Mesendoderm (in vitro differentiated cells): ENCODE data around the gene UBXN10.

Source experiments
- DNase-seq: peaks from one replicate; pipeline ENCODE4 v3.0.0; 2013
- H2AK5ac ChIP-seq: 2 replicates; pipeline ENCODE4 v1.6.1; 2013; ENCODE audit warnings: low read length, inconsistent platforms
- H2BK120ac ChIP-seq: 2 replicates; pipeline ENCODE4 v1.6.1; 2013; ENCODE audit warnings: low read depth, mild to moderate bottlenecking, low read length, moderate library complexity, mixed read lengths
- H2BK15ac ChIP-seq: replicated peaks from 2 replicates; pipeline ENCODE4 v1.6.1; 2013; ENCODE audit warnings: low read depth, mild to moderate bottlenecking, moderate library complexity
- H2BK5ac ChIP-seq: 2 replicates; pipeline ENCODE4 v1.6.1; 2013; ENCODE audit warnings: low read length, inconsistent platforms
- H3K18ac ChIP-seq: 2 replicates; pipeline ENCODE4 v1.6.1; 2013; ENCODE audit warnings: mild to moderate bottlenecking, low read length, mixed read lengths
- H3K23ac ChIP-seq: one replicate; pipeline ENCODE4 v1.6.1; 2013; ENCODE audit warnings: low read length
- H3K27ac ChIP-seq: 2 replicates; pipeline ENCODE4 v1.5.1; 2013; ENCODE audit warnings: low read depth, mild to moderate bottlenecking, inconsistent platforms, low read length, moderate library complexity
- H3K27me3 ChIP-seq: 2 replicates; pipeline ENCODE4 v1.6.1; 2013; ENCODE audit warnings: low read length, control low read depth, mild to moderate bottlenecking, inconsistent platforms; ENCODE audit not compliant: insufficient read depth, poor library complexity
- H3K36me3 ChIP-seq: 2 replicates; pipeline ENCODE4 v1.6.1; 2013; ENCODE audit warnings: low read length, inconsistent platforms; ENCODE audit not compliant: control insufficient read depth, insufficient read depth
- H3K4ac ChIP-seq: one replicate; pipeline ENCODE4 v1.6.1; 2013; ENCODE audit warnings: low read depth, mild to moderate bottlenecking, low read length, moderate library complexity
- H3K4me1 ChIP-seq: 2 replicates; pipeline ENCODE4 v1.6.1; 2013; ENCODE audit warnings: low read depth, low read length, inconsistent platforms; ENCODE audit not compliant: control insufficient read depth
- H3K4me2 ChIP-seq: 2 replicates; pipeline ENCODE4 v1.6.1; 2013; ENCODE audit warnings: low read length
- H3K4me3 ChIP-seq: 2 replicates; pipeline ENCODE4 v1.5.1; 2013; ENCODE audit warnings: mild to moderate bottlenecking, low read length
- H3K56ac ChIP-seq: one replicate; pipeline ENCODE4 v1.6.1; 2013; ENCODE audit warnings: low read length
- H3K79me1 ChIP-seq: 2 replicates; pipeline ENCODE4 v1.6.1; 2013; ENCODE audit warnings: low read length, inconsistent platforms
- H3K79me2 ChIP-seq: 2 replicates; pipeline ENCODE4 v1.6.1; 2013; ENCODE audit warnings: mild to moderate bottlenecking, low read length; ENCODE audit not compliant: control insufficient read depth, insufficient read depth
- H3K9ac ChIP-seq: 2 replicates; pipeline ENCODE4 v1.6.1; 2013; ENCODE audit warnings: low read length, inconsistent platforms
- H4K5ac ChIP-seq: one replicate; pipeline ENCODE4 v1.6.1; 2013; ENCODE audit warnings: low read length
- H4K8ac ChIP-seq: one replicate; pipeline ENCODE4 v1.6.1; 2013; ENCODE audit warnings: low read depth, mild to moderate bottlenecking, control low read depth, low read length, moderate library complexity
- WGBS: extraction: QIAGEN DNeasy Blood & Tissue Kit; methylation state at CpG from one replicate; pipeline ENCODE4 v1.1.7; 2013; ENCODE audit warnings: low lambda C conversion rate, missing lambda C conversion rate; ENCODE audit not compliant: insufficient coverage; ENCODE audit errors: extremely low coverage; 5-methylcytosine and 5-hydroxymethylcytosine counted together

The UBXN10 gene

DNA sequence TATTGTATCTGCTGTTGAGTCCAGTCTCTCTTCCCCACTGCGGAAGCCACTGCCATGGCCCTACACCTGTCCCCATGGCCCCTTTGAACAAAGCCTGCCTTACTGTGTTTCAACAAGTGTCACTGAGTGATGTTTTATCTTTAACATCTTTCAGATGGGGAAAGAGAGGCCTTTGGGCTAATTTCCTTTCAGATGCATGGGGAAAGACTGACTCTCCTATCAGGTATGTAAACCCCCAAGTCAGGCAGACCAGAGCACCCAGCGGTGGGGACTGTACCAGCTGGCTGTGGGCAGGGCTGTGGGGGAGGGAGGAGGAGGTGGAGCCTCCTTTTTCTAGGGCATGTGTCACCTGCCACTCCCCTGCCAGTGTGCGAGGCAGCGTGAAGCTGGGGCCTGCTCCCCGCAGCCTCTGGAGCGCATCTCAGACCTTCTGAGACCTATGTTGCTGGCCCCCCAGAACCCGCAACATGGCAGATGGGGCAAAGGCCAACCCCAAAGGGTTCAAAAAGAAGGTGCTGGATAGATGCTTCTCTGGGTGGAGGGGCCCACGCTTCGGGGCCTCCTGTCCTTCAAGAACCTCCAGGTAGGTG is 46.8 kb upstream of the UBXN10 start, which contains the start of gene PLA2G2F:
Gene PLA2G2F (plus strand): TSS at position 363 of the 590 bp plus-strand sequence. CDS start 105 bp downstream, at position 468.
- no peak within 1 kb of the TSS for H3K23ac ChIP-seq
- H3K4me2 ChIP-seq, result no peak within 1 kb of the TSS
- H4K5ac ChIP-seq, result no peak within 1 kb of the TSS
- no peaks in the 10 kb centered on the region for H3K79me1 ChIP-seq
- no peaks in the 10 kb centered on the region for H3K4me1 ChIP-seq
- DNase-seq, result no peak
- no peak within 1 kb of the TSS for H3K56ac ChIP-seq
- no peaks in the 10 kb centered on the region for H3K27me3 ChIP-seq
- H3K27ac ChIP-seq, result no peak within 1 kb of the TSS
- no peak within 1 kb of the TSS for H3K4ac ChIP-seq
- no CpG with 5 or more reads among the region's 9 CpGs for WGBS
- no peak within 1 kb of the TSS for H2BK5ac ChIP-seq
- no peak within 1 kb of the TSS for H3K9ac ChIP-seq
- no peaks in the 10 kb centered on the region for H3K36me3 ChIP-seq
- H3K79me2 ChIP-seq, result no peaks in the 10 kb centered on the region
- H4K8ac ChIP-seq, result no peak within 1 kb of the TSS
- H2AK5ac ChIP-seq, result no peak within 1 kb of the TSS
- H2BK120ac ChIP-seq, result no peak within 1 kb of the TSS
- no peak within 1 kb of the TSS for H2BK15ac ChIP-seq
- H3K4me3 ChIP-seq, result no peak within 1 kb of the TSS
- H3K18ac ChIP-seq, result no peak within 1 kb of the TSS

DNA sequence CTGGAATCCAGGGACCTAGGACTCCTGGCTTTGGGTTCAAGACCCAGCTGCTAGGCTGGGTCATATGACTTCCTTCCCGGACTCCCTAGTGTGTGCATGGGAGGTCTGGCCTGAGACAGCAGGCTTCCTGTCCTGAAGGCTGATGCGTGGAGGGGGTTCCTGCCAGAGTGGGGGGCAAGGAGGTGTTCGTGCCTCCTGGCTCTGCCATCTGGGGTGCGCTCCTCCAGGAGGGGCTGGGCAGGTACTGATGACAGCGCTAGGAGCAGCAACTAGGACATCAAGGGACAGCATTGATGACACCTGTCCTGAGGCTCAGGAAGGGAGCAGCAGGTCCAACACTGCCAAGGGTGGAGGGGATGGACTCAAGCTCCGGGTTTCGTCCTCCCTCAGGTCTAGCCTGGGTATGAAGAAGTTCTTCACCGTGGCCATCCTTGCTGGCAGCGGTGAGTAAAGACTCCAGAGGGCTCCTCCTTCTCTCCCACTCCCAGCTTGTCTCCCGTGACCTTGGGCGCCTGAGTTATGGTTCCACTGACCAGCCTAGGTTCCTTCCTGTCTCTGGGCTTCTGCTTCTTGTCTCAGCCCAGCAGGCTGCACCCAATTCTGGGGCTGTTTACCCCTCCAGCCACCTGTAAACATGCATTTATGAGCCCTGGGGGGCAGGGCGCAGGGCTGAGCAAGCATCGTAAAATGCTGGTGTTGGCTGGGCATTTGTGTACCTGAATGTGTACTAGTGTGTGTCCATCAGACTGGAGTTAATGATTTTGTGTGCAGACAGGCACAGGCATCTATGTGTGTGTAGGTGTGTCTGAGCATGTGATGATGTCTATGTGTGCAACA is 45.9 kb upstream of the UBXN10 start:
- H3K27ac ChIP-seq, result no peak overlapping the region
- no peaks in the 10 kb centered on the region for H3K4me1 ChIP-seq
- no peak overlapping the region for H3K23ac ChIP-seq
- no peak overlapping the region for H3K4me3 ChIP-seq
- H2BK5ac ChIP-seq, result no peak overlapping the region
- no peak for DNase-seq
- H3K36me3 ChIP-seq, result no peaks in the 10 kb centered on the region
- no peak overlapping the region for H2BK15ac ChIP-seq
- H3K56ac ChIP-seq, result no peak overlapping the region
- no peak overlapping the region for H4K5ac ChIP-seq
- H3K9ac ChIP-seq, result no peak overlapping the region
- no peak overlapping the region for H2AK5ac ChIP-seq
- no peaks in the 10 kb centered on the region for H3K79me2 ChIP-seq
- no peak overlapping the region for H2BK120ac ChIP-seq
- H3K27me3 ChIP-seq, result no peaks in the 10 kb centered on the region
- no peaks in the 10 kb centered on the region for H3K79me1 ChIP-seq
- H3K4ac ChIP-seq, result no peak overlapping the region
- H3K18ac ChIP-seq, result no peak overlapping the region
- H4K8ac ChIP-seq, result no peak overlapping the region
- WGBS, result no CpG with 5 or more reads among the region's 13 CpGs
- no peak overlapping the region for H3K4me2 ChIP-seq

DNA sequence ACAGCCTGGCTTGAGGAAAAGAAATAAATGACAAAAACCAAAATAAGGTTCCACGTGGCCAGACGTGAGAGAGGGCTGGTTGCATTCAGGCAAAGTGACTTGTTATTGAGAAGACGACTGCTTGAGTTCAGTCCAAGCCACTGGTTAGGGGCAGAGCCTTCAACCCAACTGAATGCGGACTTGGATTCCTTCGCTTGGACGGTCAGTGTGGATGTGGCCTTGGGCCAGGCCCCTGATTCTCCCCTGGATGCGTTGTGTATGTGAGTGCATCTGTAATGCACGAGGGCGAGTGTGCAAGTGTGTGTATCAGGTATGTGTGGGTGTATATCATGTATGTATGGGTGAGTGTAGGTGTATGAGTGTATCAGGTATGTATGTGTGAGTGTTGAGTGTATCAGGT is 44.9 kb upstream of the UBXN10 start:
- Histone ChIP-seq H2AK5ac (no peak overlapping the region), H3K4me1 (no peaks in the 10 kb centered on the region), H3K4me3 (no peak overlapping the region), H3K56ac (no peak overlapping the region), H3K4me2 (no peak overlapping the region), H3K27me3 (no peaks in the 10 kb centered on the region), H3K4ac (no peak overlapping the region), H3K79me2 (no peaks in the 10 kb centered on the region), H3K36me3 (no peaks in the 10 kb centered on the region), H3K9ac (no peak overlapping the region), H3K27ac (no peak overlapping the region), H4K8ac (no peak overlapping the region), H2BK15ac (no peak overlapping the region), H3K18ac (no peak overlapping the region), H2BK5ac (no peak overlapping the region), H3K23ac (no peak overlapping the region), H2BK120ac (no peak overlapping the region), H4K5ac (no peak overlapping the region), H3K79me1 (no peaks in the 10 kb centered on the region)
- DNase-seq, result no peak
- no CpG with 5 or more reads among the region's 9 CpGs for WGBS

DNA sequence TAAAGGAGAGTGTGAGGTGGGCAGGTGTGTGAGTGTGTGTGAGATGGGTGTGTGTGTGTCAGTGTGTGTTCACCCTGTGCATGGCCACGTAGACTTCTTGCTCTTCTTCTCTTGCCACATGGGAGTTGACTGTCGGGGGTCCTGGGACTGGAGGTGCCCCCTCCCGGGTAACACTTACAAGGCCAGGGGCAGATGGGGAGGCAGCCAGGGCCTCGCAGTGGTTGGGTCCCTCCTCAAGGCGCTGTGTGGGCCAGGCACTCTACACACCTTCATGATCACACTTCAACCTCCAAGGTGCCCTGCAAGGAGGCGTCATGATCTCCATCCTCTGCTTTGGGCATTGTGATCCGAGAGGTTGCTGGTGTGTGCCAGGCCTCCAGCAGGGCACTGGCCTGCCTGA is 44.4 kb upstream of the UBXN10 start:
- Histone ChIP-seq H3K79me1 (no peaks in the 10 kb centered on the region), H2AK5ac (no peak overlapping the region), H3K27me3 (no peaks in the 10 kb centered on the region), H3K56ac (no peak overlapping the region), H3K4me3 (no peak overlapping the region), H3K4ac (no peak overlapping the region), H2BK5ac (no peak overlapping the region), H4K5ac (no peak overlapping the region), H3K4me2 (no peak overlapping the region), H2BK15ac (no peak overlapping the region), H3K18ac (no peak overlapping the region), H3K79me2 (no peaks in the 10 kb centered on the region), H4K8ac (no peak overlapping the region), H3K9ac (no peak overlapping the region), H3K4me1 (no peaks in the 10 kb centered on the region), H3K27ac (no peak overlapping the region), H2BK120ac (no peak overlapping the region), H3K36me3 (no peaks in the 10 kb centered on the region), H3K23ac (no peak overlapping the region)
- WGBS, result no CpG with 5 or more reads among the region's 7 CpGs
- DNase-seq, result no peak

DNA sequence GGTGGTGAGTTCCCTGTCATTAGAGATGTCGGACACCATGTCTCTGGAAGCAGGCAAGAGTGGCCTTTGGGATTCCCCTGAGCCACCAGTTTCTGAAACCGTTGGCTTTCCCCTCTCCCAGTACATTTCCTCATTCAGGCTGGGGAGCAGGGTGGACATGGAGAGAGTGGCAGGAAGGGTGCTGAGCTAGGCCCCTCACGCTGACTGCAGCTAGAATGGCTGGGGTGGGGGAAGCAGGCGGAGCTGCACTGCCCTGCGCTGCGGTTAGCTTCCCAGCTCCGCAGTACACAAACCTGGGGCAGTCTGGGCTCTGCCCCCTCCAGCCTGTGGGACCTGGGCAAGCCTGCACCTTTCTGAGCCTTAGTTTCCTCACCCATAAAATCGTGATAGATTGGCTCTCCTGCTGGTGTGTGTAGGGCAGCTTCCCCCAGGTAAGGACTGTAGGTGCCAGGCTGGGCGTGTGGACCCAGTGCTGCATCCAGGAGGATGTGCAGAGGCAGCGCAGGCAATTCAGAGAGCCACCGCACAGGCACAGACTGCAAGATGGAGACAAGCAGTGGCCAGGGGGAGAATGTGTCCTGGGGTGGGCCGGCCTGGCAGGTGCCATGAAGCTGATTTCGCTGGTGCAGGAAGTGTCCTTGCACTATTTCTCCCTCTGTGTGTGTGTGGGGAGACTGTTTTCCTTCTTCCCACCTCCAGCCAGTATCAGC is 43.7 kb upstream of the UBXN10 start:
- no peak for DNase-seq
- Histone ChIP-seq H2BK120ac (no peak overlapping the region), H2BK5ac (no peak overlapping the region), H3K79me2 (no peaks in the 10 kb centered on the region), H3K4ac (no peak overlapping the region), H3K27ac (no peak overlapping the region), H3K23ac (no peak overlapping the region), H4K8ac (no peak overlapping the region), H4K5ac (no peak overlapping the region), H3K18ac (no peak overlapping the region), H3K9ac (no peak overlapping the region), H3K4me3 (no peak overlapping the region), H2AK5ac (no peak overlapping the region), H2BK15ac (no peak overlapping the region), H3K27me3 (no peaks in the 10 kb centered on the region), H3K4me1 (no peaks in the 10 kb centered on the region), H3K36me3 (no peaks in the 10 kb centered on the region), H3K56ac (no peak overlapping the region), H3K79me1 (no peaks in the 10 kb centered on the region), H3K4me2 (no peak overlapping the region)
- WGBS, result no CpG with 5 or more reads among the region's 13 CpGs
